ENCODE results near the gene LSM3. TPM values are rescaled to one million over a fixed set of nuclear protein-coding genes. Genes with fewer than 3 reads are reported as not detected.

LSM3 gene
- total RNA-seq, 4 donors from 2014 or later: 4.8 to 7.9 (median 5.8) TPM

DNA sequence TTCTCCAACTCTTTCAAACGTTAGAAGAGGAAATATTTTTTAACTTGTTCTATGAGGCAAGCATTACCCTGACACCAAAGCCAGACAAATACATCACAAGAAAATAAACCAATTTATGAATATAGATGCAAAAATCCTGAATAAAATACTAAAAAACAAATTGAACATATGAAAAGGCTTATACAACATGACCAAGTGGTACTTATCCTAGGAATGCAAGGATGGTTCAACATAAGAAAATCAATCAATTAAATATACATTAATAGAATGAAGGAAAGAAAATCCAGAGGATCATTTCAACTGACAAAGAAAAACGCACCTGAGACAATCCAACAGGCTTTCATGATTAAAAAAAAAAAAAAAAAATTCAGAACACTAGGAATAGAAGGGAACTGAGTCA, 17.3 kb upstream of the LSM3 start:
- Histone ChIP-seq H3K4me3 (no peak overlapping the region), H3K9me3 (peaks cover 0 to 22% (median 8%) of the 10 kb centered on the region in 4 donors), H3K36me3 (peaks cover 5 to 100% (median 62%) of the 10 kb centered on the region in 3 donors), H3K4me1 (no peaks in the 10 kb centered on the region), H3K27me3 (no peaks in the 10 kb centered on the region), H3K27ac (no peak overlapping the region)
- TF ChIP-seq POLR2A (IDR thresholded peaks at IDR 0.05) (no peak), EP300 (IDR thresholded peaks at IDR 0.05) (no peak)
- TF ChIP-seq, protein P1, sequence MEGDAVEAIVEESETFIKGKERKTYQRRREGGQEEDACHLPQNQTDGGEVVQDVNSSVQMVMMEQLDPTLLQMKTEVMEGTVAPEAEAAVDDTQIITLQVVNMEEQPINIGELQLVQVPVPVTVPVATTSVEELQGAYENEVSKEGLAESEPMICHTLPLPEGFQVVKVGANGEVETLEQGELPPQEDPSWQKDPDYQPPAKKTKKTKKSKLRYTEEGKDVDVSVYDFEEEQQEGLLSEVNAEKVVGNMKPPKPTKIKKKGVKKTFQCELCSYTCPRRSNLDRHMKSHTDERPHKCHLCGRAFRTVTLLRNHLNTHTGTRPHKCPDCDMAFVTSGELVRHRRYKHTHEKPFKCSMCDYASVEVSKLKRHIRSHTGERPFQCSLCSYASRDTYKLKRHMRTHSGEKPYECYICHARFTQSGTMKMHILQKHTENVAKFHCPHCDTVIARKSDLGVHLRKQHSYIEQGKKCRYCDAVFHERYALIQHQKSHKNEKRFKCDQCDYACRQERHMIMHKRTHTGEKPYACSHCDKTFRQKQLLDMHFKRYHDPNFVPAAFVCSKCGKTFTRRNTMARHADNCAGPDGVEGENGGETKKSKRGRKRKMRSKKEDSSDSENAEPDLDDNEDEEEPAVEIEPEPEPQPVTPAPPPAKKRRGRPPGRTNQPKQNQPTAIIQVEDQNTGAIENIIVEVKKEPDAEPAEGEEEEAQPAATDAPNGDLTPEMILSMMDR (IDR thresholded peaks at IDR 0.05): no peak
- 95 to 98% methylated on average over 2 of the region's 2 CpGs for WGBS, 2 donors
- DNase-seq (ENCODE audit: low spot score in 2 of 2): no peak

DNA sequence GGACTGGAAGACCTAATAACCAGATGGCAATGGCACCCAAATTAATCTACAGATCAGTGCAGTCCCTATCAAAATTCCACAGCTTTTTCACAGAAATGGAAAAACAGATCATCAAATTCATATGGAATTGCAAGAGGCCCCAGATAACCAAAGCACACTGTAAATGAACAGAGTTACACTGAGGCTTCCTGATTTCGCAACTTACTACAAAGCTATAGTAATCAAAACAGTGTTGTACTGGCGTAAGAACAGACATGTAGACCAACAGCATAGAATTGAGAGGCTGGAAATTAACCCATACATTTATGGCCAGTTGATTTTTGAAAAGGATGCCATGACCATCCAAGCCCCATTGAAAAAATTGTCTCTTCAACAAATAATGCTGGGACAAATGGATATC, 16.4 kb upstream of the LSM3 start:
- H3K9me3 ChIP-seq: peaks cover 0 to 22% (median 8%) of the 10 kb centered on the region in 4 donors
- H3K27ac ChIP-seq: no peak overlapping the region
- H3K36me3 ChIP-seq: peaks cover 5 to 100% (median 64%) of the 10 kb centered on the region in 3 donors
- H3K27me3 ChIP-seq: no peaks in the 10 kb centered on the region
- H3K4me3 ChIP-seq: no peak overlapping the region
- no peaks in the 10 kb centered on the region for H3K4me1 ChIP-seq
- 88 to 98% methylated on average over 2 of the region's 2 CpGs for WGBS, 2 donors
- DNase-seq (ENCODE audit: low spot score in 2 of 2): no peak
- TF ChIP-seq, protein P1 (IDR thresholded peaks at IDR 0.05): no peak
- TF ChIP-seq POLR2A (IDR thresholded peaks at IDR 0.05): no peak
- TF ChIP-seq EP300 (IDR thresholded peaks at IDR 0.05): no peak

DNA sequence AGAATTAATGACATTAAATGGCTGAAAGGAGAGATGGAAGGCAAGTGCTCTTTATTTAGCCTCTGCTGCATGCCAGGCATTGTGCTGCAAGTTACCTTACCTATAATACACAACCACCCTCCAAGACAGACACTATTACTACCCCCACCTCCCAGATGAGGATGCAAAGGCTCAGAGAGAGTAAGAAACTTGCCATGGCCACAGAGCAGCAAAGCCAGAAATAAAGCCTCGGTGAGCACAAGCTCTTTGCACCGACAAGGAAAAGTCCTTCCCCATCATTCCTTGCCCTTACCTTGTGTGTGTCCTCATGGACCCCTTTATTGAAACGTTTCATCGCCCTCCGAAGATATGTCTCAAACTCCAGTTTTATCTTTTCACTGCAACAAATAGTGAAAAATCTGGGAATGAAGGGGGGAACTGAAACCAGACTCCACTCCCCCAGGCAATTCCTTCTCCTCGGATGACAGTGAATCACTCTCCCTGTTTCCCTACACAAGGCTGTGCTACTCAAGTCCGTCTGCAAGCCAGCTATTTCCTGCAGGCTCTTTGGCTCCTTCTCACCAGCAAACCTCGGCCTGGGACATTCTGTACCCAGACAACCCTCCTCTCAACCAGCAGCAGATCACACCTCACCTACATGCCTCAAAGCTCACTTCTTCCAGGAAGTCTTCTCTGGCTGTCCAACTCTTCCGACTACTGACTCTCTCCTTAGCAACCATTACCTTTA, 11.6 kb upstream of the LSM3 start:
- Histone ChIP-seq H3K27ac (no peak overlapping the region), H3K36me3 (peaks cover 0 to 100% (median 63%) of the 10 kb centered on the region in 3 donors), H3K4me1 (no peaks in the 10 kb centered on the region), H3K27me3 (no peaks in the 10 kb centered on the region), H3K9me3 (peaks cover 0 to 9% (median under 1%) of the 10 kb centered on the region in 4 donors), H3K4me3 (no peak overlapping the region)
- TF ChIP-seq, protein P1 (IDR thresholded peaks at IDR 0.05): no peak
- TF ChIP-seq EP300 (IDR thresholded peaks at IDR 0.05) (no peak), POLR2A (IDR thresholded peaks at IDR 0.05) (no peak)
- DNase-seq (ENCODE audit: low spot score in 2 of 2): no peak
- 83 to 93% methylated on average over 9 of the region's 9 CpGs for WGBS, 2 donors

DNA sequence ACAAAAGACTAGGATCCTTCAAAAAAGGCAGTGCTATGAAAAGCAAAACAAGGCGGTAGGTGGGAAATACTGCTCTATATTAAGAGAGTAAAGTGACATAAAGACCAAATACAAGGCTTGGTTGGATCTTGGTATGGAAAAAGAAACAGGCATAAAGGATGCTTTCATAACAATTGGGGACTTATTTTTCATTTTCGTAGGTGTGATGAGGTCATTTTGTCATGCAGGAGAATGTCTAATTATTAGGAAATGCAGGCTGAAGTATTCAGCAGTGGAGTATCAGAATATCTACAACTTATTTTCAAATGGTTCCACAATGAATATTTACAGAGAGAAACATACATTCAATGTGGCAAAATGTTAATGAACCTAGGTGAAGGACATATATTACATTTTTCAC, 9.2 kb upstream of the LSM3 start:
- Histone ChIP-seq H3K4me1 (peaks cover 0 to 14% (median 0%) of the 10 kb centered on the region in 4 donors), H3K36me3 (peaks cover 0 to 87% (median 52%) of the 10 kb centered on the region in 3 donors), H3K27ac (no peak overlapping the region), H3K27me3 (no peaks in the 10 kb centered on the region), H3K4me3 (no peak overlapping the region), H3K9me3 (no peaks in the 10 kb centered on the region)
- TF ChIP-seq POLR2A (IDR thresholded peaks at IDR 0.05): no peak
- TF ChIP-seq, protein P1 (IDR thresholded peaks at IDR 0.05): no peak
- TF ChIP-seq EP300 (IDR thresholded peaks at IDR 0.05): no peak
- DNase-seq (ENCODE audit: low spot score in 2 of 2): no peak
- 73 to 88% methylated on average over 2 of the region's 2 CpGs for WGBS, 2 donors

DNA sequence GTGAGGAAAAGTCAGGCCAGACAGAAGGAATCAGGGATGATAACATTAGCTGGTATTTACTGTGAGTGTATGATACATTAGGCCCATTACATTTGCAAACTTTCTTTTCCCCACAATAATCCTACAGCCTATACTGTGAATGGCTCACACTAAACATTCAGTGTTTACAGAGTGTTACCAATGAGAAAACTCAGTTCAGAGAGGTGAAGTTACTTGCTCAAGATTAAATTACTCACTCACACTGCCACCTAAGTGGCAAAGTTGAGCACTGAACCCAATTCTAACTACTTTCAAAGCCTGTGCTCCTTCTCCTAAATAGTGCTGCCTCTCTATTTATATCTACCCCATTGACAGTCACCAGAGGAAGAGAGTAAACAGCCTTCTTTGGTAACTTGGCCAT, 8.7 kb upstream of the LSM3 start:
- Histone ChIP-seq H3K27ac (no peak overlapping the region), H3K27me3 (no peaks in the 10 kb centered on the region), H3K4me1 (peaks cover 0 to 18% (median 0%) of the 10 kb centered on the region in 4 donors), H3K9me3 (no peaks in the 10 kb centered on the region), H3K36me3 (peaks cover 0 to 83% (median 48%) of the 10 kb centered on the region in 3 donors), H3K4me3 (no peak overlapping the region)
- TF ChIP-seq EP300 (IDR thresholded peaks at IDR 0.05) (no peak), POLR2A (IDR thresholded peaks at IDR 0.05) (no peak)
- TF ChIP-seq, protein P1 (IDR thresholded peaks at IDR 0.05): no peak
- DNase-seq (ENCODE audit: low spot score in 2 of 2): no peak
